NAMALWA (cell line): Measurements from ENCODE around the gene HELZ2.

Experiments
- DNase-seq: peaks from one replicate; pipeline ENCODE4 v3.0.0-alpha.2; 2015; ENCODE audit warnings: low spot score

The HELZ2 gene

DNA sequence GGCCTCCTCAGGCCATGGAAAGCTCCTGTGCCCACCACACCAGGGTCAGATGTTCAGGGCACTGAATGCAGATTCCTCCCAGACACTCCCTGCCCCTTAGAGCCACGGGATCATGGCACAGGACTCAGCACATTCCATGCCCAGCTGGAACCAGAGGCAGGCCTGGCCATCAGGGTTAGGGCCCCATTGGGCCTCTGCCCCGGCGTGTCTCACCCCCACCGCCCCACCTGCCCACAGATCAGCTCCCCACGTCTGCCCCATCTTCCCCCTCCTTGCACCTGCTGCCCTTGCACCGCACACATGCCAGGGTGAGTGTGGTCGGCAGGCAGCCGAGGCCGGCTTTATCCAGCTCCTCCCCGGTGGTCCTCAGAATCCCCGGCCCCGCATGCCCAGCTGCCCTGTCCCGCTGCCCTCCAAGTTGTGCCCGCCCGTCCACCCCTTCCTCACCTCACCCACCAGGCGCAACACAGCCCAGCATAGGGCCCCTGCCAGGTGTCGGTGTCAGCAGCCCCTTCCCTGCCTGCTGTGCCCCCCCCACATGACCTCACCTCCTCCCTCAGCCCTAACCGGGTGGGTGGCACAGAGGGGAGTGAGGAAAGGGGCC lies 24.3 kb downstream of the HELZ2 start:
- no peak for DNase-seq

DNA sequence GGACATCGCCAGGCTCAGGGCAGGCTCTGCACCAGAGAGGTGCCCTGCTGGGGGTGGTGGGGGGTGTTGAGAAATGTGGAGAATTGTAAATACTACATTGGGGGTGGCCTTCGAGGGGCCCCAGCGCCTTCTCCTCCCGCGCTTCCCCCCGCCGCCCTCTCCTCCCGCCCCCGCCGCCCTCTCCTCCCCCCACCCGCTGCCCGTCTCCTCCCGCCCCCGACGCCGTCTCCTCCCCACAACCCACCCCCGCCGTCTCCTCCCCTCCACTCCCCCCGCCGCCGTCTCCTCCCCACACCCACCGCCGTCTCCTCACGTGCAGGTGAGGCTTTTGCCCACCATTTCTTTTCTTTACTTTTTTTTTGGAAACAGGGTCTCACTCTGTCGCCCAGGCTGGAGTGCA lies 25.0 kb downstream of the HELZ2 start:
- no peak for DNase-seq

DNA sequence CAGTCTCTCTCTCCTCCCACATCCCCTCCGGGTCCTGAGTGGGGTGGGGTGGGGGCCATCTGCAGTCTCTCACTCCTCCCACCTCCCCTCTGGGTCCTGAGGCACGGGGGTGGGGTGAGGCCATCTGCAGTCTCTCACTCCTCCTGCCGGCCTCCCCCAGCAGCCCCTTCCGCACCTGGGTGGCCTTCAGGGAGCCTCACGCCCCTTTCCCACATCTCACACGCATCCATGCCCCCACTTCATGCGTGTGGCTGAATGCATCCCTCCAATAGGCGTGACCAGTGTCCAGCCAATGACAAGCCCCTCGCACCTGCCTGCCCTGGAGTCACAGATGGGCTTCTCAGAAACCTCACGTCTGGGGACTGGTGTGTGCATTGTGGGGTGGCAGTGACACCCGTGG lies 25.5 kb downstream of the HELZ2 start:
- no peak for DNase-seq

- no peak for DNase-seq
Measured at GRCh38 chr20:63547725-63548480, 26.1 kb downstream of the HELZ2 start, which contains the start of gene SRMS. Gene SRMS (minus strand): TSS chr20:63547749. CDS start chr20:63547463, 286 bp downstream.

GRCh38 chr20:63546956-63547724 lies 26.9 kb downstream of the HELZ2 start:
- DNase-seq, result no peak

DNA sequence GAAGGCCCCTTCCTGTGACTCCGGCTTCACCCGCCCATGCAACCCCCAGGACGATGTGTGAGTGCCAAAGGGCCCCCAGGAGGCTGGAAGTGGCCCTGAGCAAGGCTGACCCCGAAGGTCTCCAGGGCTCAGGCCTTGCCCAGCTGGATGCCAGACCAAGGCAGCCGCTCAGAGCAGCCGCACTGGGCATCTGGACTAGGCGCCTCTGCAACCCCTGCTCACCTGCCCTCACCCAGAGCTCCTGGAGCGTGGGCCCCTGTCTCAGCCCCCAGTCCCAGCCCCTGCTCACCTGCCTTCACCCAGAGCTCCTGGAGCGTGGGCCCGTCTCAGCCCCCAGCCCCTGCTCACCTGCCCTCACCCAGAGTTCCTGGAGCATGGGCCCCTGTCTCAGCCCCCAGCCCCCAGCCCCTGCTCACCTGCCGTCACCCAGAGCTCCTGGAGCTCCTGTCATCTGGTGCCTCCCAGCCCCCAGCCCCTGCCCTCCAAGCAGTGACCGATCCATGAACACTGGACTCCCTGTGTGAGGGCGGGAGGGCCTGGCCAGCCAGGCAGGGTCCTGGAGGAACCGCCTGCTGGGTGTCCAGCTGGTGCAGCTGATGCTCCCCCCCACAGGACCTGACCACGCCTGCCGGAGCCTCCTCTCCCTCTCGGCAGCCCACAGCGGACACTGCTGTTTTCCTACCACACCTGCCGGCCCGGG lies 27.6 kb downstream of the HELZ2 start:
- DNase-seq, result no peak

GRCh38 chr20:63545814-63546213 lies 28.2 kb downstream of the HELZ2 start:
- DNase-seq, result peak; percentile 34

DNA sequence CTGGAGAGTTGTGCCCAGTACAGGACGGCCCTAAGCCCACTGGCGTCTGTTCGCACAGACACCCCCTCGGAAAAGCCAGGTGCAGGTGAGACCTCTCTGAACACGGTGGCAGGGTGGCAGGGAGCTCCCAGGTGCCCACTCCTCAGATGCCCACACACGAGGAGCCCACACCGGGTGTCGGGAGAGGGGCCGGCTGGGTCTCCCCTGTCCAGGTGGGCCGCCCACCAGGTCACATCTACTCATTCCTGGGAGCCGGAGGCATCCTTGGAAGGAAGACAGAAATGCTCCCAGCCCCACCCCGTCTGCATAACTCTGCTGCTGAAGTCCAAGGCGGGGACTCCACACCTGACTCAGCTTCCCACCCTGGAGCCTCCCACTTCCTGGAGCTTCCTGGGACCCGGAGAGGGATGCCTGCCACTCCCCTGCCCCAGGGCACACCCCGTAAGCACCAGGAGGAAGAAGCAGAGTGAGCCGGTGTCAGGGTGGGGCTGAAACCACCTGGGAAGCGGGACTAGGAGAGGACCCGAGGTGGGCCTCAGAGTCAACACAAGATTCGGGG lies 29.0 kb downstream of the HELZ2 start:
- no peak for DNase-seq

- no peak for DNase-seq
Measured at GRCh38 chr20:63544241-63544957, 29.6 kb downstream of the HELZ2 start.

GRCh38 chr20:63543733-63544132 lies 30.3 kb downstream of the HELZ2 start:
- DNase-seq, result no peak

GRCh38 chr20:63543131-63543530 lies 30.9 kb downstream of the HELZ2 start:
- DNase-seq, result no peak

GRCh38 chr20:63542696-63543095 lies 31.3 kb downstream of the HELZ2 start:
- no peak for DNase-seq

DNA sequence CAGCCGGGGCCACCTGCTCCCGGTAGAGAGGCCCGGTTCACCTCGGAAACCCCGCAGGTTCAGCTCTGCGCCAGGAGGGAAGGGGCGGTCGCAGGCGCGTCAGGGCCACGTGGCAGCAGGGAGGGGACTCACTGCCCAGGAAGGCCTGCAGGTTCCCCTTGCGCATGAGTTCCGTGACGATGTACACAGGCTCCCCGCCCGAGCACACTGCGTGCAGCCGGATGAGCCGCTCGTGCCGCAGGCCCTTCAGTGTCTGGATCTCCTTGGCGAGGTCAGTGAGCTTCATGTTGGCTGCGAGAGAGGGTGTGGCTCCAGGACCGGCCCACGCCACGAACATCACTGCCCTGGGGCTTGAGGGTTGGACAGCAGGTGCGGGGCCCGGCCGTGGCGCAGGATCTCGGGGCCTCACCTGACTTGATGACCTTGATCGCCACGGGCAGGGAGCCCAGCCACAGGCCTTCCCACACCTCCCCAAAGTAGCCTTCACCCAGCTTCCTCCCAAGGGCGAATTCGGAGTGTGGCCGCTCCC lies 31.9 kb downstream of the HELZ2 start:
- no peak for DNase-seq

- DNase-seq, result no peak
Measured at GRCh38 chr20:63541371-63541770, 32.7 kb downstream of the HELZ2 start.

DNA sequence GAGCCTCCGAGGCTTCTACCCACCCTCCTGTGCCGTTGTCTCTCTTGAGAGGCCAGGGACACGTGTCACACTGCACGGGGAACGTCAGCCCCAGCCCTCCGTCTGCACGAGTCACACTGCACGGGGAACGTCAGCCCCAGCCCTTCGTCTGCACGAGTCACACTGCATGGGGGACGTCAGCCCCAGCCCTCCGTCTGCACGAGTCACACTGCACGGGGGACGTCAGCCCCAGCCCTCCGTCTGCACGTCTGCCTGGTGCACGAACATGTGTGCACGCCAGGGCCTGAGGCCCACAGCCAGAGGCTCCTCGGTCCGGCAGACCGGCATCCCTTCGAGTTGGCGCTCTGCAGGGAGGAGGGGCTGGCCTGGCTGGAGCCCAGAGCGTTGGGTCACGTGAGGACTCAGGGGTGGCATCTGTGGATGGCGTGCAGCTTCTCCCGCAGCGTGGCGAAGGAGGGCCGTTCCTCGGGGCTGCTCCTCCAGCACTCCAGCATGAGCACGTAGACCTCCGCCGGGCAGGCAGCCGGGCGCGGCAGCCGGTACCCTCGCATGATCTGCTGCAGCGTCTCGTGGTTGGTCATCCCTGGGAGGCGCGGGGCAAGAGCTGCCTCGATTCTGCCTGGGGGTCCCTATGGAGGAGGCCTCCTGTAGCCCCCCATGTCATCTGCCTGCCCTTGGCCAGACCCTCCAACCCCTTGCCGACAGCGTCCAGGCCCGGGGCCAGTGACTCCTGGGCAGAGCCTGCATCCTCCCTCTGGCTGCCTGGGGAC lies 33.4 kb downstream of the HELZ2 start:
- no peak for DNase-seq

DNA sequence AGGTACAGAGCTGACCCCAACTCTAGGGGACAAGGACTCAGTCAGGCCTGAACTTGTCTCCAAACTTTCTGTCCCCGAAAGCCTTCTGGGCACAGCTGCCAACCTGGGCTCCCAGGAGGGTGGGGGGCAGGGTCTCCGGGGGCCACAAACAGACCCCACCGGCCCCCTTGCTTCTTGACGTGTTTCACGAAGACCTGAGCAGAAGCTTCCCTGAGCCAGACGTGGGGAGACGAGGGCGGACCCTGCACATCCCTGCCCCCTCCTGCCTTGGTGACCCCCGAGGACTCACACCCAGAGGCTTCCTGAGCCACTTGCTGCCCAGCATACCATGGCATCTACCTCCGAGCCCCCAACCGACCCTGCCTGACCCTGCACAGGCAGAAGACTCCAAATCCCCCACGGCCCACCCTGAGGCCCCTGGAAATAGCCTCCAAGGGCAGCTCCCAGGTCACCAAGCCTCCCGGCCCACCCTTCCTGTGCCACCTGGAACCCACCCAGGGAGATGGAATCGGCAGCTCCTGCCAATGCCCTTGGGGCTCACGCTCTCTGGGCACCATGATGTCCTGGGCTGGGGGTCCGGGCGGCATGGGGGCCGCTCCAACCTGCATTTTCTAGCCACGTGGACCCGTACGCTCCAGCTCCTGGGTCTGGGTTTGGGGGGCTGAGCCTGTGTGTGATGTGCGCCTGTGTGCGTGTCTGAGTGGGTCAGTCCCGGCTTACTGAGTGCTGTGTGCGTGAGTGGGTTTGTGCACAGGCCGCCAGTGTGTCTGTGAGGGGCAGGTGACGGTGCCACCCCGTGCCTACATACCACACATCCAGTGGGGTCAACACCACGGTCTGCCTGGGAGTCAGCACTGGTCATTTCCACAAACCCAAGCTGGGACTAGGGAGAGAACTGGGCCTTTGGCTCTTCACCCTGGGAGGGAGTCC lies 34.3 kb downstream of the HELZ2 start:
- DNase-seq, result no peak

DNA sequence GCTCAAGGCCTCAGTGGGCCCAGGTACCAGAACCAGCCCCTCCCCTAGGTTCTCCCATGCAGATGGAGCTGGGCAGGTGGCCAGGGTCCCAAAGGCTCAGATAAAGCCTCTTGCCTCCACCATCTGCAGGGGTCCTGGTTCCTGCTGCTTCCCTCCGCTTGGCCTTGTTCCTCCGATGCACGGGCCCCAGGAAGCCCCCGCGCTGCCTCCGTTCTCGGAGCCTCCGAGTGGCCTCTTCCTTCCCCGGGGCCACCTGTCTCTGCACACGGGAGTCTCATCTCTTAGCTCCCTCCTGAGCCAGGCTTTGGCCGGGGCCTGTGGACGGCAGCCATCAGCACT lies 35.0 kb downstream of the HELZ2 start:
- DNase-seq, result no peak

DNA sequence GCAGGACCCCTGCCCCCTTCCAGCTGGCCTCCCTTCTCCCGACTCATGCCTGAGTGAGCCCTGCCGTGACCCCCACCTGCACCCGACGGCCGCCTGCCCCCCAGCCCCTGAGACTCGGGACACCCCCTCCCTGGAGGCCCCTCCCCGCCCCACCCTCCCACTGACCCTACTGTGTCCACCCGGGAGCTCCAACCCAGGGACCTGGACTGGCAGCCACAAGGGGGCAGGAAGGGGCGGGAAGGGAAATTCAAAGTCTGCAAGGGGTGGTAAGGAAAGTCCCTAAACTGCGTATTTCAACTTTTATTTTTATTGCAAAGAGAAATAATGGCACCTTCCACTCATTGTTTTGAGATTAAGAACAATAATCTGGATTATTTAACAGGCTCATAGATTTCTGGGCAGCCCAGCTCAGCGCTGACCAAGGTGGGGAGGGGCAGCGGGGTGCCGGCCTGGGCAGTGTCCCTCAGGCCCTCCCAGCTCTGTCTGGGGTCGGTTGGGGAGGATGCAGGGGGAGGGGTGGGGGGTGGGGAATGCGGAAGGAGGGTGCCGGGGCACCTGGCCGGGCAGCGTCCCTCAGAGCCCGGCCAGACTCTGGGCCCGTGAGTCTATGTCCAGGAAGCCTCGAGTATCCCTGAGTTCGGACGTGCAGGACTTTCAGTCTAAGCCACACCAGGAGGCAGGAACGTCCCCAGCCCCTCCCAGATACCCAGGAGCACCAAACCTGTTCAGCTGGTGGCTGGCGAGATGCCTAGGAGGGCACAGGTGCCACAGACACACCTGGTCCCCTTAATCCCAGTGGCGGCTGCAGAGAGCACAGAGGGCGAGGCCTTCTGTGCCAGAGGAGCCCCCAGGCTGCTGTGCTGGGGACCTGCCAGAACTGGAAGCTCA lies 35.6 kb downstream of the HELZ2 start:
- DNase-seq, result no peak
